HepG2 (cell line): ENCODE measurements around the gene ZBTB2. TPM values are rescaled to one million over a fixed set of nuclear protein-coding genes. Genes with fewer than 3 reads are reported as not detected.
A peak's percentile ranks its signal among the peaks of the same experiment; 100 is the strongest.

Source experiments
- CHD4 ChIP-seq: fragments of 200-600 bp; sonication (generic); IDR thresholded peaks from 2 replicates; pipeline ENCODE4 v1.7.0; 2017; ENCODE audit warnings: mild to moderate bottlenecking, low read length, borderline replicate concordance
- NFE2 ChIP-seq: sonication (generic); formaldehyde crosslinking; IDR thresholded peaks from 2 replicates; pipeline ENCODE4 v1.4.0; 2020; ENCODE audit warnings: missing genetic modification reagents
- RXRB ChIP-seq: IDR thresholded peaks from 2 replicates; pipeline ENCODE4 v1.6.1; 2016; ENCODE audit warnings: borderline replicate concordance, missing genetic modification reagents, missing compliant biosample characterization
- SIX1 ChIP-seq: sonication (generic); formaldehyde crosslinking; IDR thresholded peaks from 2 replicates; pipeline ENCODE4 v1.4.0; 2020; ENCODE audit warnings: missing genetic modification reagents, borderline replicate concordance
- TBP ChIP-seq: sonication (generic); formaldehyde crosslinking; IDR thresholded peaks from 2 replicates; pipeline ENCODE4 v1.5.0; 2020; ENCODE audit warnings: missing genetic modification reagents
- TOE1 ChIP-seq: sonication (generic); formaldehyde crosslinking; IDR thresholded peaks from 2 replicates; pipeline ENCODE4 v1.4.0; 2020; ENCODE audit warnings: mild to moderate bottlenecking, missing genetic modification reagents
- ZNF605 ChIP-seq: sonication (generic); formaldehyde crosslinking; IDR thresholded peaks from 2 replicates; pipeline ENCODE4 v1.8.0; 2022; ENCODE audit warnings: mild to moderate bottlenecking, missing genetic modification reagents
- ZNF670 ChIP-seq: sonication (generic); formaldehyde crosslinking; IDR thresholded peaks from 2 replicates; pipeline ENCODE4 v1.8.0; 2022; ENCODE audit warnings: mild to moderate bottlenecking, missing genetic modification reagents, borderline replicate concordance
- ZNF816 ChIP-seq: sonication (generic); formaldehyde crosslinking; IDR thresholded peaks from 2 replicates; pipeline ENCODE4 v1.8.0; 2022; ENCODE audit warnings: missing genetic modification reagents, mild to moderate bottlenecking, borderline replicate concordance
- ZSCAN9 ChIP-seq: IDR thresholded peaks from 2 replicates; pipeline ENCODE4 v1.6.1; 2016; ENCODE audit warnings: borderline replicate concordance
- polyA plus RNA-seq, 8 experiments: library from polyadenylated mRNA; depleted of rRNA in 3 of 8; stranded (reverse) in 7 of 8; unstranded in 1 of 8; fragments of >200 nt; fragmentation: Illumina TruSeq in 4 of 8; extraction: Trizol in 4 of 8; gene quantifications; 2 replicates each; pipeline versions ENCODE4 v1.2.1 to v1.2.3, GENCODE V29; 2011 to 2016; ENCODE audit warnings: low read depth in 4 of 8, missing spikeins in 1 of 8, mixed read lengths in 1 of 8; ENCODE audit not compliant: insufficient read depth in 1 of 8
- total RNA-seq, 5 experiments: library from RNA; depleted of rRNA; stranded (reverse); fragments of >200 nt; fragmentation: Illumina TruSeq; extraction: Trizol; gene quantifications; 2 replicates each; pipeline ENCODE4 v1.2.3, GENCODE V29; 2016; ENCODE audit warnings: low read depth in 1 of 5
- TF ChIP-seq, protein P1 (sequence below): sonication (generic); formaldehyde crosslinking; IDR thresholded peaks from one replicate; pipeline ENCODE4 v1.5.1; 2020; ENCODE audit warnings: mild to moderate bottlenecking, missing genetic modification reagents; ENCODE audit errors: not compliant biosample characterization
- TF ChIP-seq, protein P2 (sequence below): sonication (generic); formaldehyde crosslinking; IDR thresholded peaks from 2 replicates; pipeline ENCODE4 v1.4.0; 2020; ENCODE audit warnings: missing genetic modification reagents
- TF ChIP-seq, protein P3 (sequence below): IDR thresholded peaks from 2 replicates; pipeline ENCODE4 v1.6.1; 2016

Gene ZBTB2
- total and polyA plus RNA-seq, 2 of the 13 experiments (the other 11 are each of a cell fraction or from before 2014, with no cell fraction given), result 15.4 to 22.8 TPM

DNA sequence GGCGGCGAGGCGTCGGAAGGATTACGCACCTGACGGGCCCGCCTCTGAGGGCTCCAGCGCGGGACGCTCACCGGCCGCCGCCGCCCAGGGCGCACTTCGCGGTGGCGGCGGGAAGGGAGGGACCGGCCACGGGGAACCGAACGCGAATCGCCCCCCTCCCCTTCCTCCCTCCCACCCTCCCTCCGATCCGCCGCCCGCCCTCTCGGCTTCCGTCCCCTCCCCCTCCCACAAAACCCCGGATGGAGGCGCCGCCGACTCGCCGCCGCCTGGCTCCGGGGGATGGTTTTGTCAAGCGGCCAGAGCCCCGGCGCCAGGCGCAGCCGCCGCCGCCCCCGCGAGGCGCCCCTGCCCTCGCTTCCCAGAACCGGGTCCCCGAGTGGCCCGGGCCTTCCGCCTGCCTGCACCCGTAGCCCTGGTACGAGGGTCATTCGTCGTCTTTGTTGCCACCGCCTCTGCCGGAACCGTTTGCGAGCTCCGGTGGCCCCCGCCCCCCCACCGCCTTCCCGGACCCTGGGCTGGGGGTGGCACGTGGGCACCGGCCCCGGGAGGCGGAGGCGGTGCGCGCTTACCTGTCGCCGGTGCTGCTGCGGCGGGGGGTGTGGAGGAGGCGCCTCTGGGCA is 398 bp downstream of the ZBTB2 start (continued):
- TF ChIP-seq, protein P1, sequence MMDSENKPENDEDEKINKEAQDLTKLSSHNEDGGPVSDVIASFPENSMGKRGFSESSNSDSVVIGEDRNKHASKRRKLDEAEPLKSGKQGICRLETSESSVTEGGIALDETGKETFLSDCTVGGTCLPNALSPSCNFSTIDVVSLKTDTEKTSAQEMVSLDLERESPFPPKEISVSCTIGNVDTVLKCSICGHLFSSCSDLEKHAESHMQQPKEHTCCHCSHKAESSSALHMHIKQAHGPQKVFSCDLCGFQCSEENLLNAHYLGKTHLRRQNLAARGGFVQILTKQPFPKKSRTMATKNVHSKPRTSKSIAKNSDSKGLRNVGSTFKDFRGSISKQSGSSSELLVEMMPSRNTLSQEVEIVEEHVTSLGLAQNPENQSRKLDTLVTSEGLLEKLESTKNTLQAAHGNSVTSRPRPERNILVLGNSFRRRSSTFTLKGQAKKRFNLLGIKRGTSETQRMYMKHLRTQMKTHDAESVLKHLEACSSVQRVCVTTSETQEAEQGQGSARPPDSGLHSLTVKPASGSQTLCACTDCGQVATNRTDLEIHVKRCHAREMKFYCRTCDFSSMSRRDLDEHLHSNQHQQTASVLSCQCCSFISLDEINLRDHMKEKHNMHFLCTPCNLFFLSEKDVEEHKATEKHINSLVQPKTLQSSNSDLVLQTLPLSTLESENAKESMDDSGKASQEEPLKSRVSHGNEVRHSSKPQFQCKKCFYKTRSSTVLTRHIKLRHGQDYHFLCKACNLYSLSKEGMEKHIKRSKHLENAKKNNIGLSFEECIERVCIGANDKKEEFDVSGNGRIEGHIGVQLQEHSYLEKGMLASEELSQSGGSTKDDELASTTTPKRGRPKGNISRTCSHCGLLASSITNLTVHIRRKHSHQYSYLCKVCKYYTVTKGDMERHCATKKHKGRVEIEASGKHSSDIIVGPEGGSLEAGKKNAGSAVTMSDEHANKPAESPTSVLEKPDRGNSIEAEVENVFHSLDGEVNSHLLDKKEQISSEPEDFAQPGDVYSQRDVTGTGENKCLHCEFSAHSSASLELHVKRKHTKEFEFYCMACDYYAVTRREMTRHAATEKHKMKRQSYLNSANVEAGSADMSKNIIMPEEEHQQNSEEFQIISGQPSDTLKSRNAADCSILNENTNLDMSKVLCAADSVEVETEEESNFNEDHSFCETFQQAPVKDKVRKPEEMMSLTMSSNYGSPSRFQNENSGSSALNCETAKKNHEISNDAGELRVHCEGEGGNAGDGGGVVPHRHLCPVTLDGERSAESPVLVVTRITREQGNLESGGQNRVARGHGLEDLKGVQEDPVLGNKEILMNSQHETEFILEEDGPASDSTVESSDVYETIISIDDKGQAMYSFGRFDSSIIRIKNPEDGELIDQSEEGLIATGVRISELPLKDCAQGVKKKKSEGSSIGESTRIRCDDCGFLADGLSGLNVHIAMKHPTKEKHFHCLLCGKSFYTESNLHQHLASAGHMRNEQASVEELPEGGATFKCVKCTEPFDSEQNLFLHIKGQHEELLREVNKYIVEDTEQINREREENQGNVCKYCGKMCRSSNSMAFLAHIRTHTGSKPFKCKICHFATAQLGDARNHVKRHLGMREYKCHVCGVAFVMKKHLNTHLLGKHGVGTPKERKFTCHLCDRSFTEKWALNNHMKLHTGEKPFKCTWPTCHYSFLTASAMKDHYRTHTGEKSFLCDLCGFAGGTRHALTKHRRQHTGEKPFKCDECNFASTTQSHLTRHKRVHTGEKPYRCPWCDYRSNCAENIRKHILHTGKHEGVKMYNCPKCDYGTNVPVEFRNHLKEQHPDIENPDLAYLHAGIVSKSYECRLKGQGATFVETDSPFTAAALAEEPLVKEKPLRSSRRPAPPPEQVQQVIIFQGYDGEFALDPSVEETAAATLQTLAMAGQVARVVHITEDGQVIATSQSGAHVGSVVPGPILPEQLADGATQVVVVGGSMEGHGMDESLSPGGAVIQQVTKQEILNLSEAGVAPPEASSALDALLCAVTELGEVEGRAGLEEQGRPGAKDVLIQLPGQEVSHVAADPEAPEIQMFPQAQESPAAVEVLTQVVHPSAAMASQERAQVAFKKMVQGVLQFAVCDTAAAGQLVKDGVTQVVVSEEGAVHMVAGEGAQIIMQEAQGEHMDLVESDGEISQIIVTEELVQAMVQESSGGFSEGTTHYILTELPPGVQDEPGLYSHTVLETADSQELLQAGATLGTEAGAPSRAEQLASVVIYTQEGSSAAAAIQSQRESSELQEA (CRISPR knock-in tag), result no peak
- no peak for TF ChIP-seq ZNF816 (CRISPR knock-in tag)
- TF ChIP-seq TOE1 (CRISPR knock-in tag), result no peak
- no peak for TF ChIP-seq ZNF670 (CRISPR knock-in tag)
- TF ChIP-seq ZSCAN9 (CRISPR knock-in tag), result no peak
- TF ChIP-seq, protein P2, sequence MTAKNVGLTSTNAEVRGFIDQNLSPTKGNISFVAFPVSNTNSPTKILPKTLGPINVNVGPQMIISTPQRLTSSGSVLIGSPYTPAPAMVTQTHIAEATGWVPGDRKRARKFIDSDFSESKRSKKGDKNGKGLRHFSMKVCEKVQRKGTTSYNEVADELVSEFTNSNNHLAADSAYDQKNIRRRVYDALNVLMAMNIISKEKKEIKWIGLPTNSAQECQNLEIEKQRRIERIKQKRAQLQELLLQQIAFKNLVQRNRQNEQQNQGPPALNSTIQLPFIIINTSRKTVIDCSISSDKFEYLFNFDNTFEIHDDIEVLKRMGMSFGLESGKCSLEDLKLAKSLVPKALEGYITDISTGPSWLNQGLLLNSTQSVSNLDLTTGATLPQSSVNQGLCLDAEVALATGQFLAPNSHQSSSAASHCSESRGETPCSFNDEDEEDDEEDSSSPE (CRISPR knock-in tag), result no peak
- no peak for TF ChIP-seq NFE2 (CRISPR knock-in tag)
- no peak for TF ChIP-seq SIX1 (CRISPR knock-in tag)
- no peak for TF ChIP-seq TBP (CRISPR knock-in tag)
- TF ChIP-seq, protein P3, sequence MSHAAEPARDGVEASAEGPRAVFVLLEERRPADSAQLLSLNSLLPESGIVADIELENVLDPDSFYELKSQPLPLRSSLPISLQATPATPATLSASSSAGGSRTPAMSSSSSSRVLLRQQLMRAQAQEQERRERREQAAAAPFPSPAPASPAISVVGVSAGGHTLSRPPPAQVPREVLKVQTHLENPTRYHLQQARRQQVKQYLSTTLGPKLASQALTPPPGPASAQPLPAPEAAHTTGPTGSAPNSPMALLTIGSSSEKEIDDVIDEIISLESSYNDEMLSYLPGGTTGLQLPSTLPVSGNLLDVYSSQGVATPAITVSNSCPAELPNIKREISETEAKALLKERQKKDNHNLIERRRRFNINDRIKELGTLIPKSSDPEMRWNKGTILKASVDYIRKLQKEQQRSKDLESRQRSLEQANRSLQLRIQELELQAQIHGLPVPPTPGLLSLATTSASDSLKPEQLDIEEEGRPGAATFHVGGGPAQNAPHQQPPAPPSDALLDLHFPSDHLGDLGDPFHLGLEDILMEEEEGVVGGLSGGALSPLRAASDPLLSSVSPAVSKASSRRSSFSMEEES (CRISPR knock-in tag), result no peak
- peak; percentile 12; the same call in 1 of the 2 replicates for TF ChIP-seq ZNF605 (CRISPR knock-in tag)
- TF ChIP-seq RXRB (CRISPR knock-in tag), result no peak
- no peak for TF ChIP-seq CHD4
